ENCODE data around the gene CCDC116.
A peak's percentile ranks its signal among the peaks of the same experiment; 100 is the strongest.
"Not testable (repeated sequence)": the region's sequence is repeated elsewhere in the genome, so short reads cannot be mapped to it uniquely, and the experiment has no call there.

Gene CCDC116

GRCh38 chr22:21612858-21613257 lies 19.7 kb upstream of the CCDC116 start:
- no peak for DNase-seq (ENCODE audit: low read depth)
- Histone ChIP-seq H3K36me3 (ENCODE audit: control insufficient read depth, insufficient read depth, low read length, severe bottlenecking) (peaks cover 50% of the 10 kb centered on the region), H3K4me3 (ENCODE audit: low read length) (no peak overlapping the region), H3K9ac (ENCODE audit: low read length) (no peak overlapping the region), H3K9me3 (ENCODE audit: control insufficient read depth, low read length) (no peaks in the 10 kb centered on the region), H3K4me1 (ENCODE audit: control insufficient read depth, insufficient read depth, low read length) (no peaks in the 10 kb centered on the region), H3K27me3 (replicated peaks; ENCODE audit: control insufficient read depth, insufficient read depth, low read length) (no peaks in the 10 kb centered on the region)

DNA sequence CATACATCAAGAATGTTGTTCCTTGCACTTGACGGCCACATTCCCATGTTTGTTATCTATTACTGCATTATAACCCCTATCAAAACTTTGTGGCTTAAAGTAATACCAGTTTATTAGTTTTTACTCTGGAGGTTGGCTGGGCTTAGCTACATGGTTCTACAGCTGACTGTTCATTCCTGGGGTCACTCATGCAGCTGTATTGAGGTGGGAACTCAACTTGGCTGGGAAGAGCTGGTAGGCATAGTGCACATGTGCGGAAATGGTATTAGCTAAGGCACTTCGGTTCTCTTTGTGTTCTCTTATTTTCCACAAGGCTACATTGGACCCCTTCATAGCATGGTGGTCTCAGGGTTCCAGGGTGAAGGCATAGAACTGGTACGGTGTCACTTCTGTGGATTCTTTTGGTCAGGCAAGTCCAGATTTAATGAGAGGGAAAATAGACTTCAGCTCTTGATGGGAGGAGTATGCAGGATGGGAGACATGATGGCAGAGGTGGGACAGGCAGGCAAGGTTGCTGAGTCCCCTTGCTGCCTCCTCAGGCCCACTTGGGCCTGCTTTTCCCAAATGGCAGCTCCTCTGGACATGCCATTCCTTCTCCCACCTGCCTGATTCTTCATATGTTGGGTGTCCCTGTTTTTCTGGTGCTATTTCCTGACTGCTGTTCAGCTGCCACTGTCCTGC lies 18.9 kb upstream of the CCDC116 start:
- Histone ChIP-seq H3K27me3 (replicated peaks; ENCODE audit: control insufficient read depth, insufficient read depth, low read length) (no peaks in the 10 kb centered on the region), H3K36me3 (ENCODE audit: control insufficient read depth, insufficient read depth, low read length, severe bottlenecking) (peaks cover 52% of the 10 kb centered on the region), H3K9ac (ENCODE audit: low read length) (no peak overlapping the region), H3K4me3 (ENCODE audit: low read length) (no peak overlapping the region), H3K4me1 (ENCODE audit: control insufficient read depth, insufficient read depth, low read length) (no peaks in the 10 kb centered on the region), H3K9me3 (ENCODE audit: control insufficient read depth, low read length) (no peaks in the 10 kb centered on the region)
- DNase-seq (ENCODE audit: low read depth), result no peak

DNA sequence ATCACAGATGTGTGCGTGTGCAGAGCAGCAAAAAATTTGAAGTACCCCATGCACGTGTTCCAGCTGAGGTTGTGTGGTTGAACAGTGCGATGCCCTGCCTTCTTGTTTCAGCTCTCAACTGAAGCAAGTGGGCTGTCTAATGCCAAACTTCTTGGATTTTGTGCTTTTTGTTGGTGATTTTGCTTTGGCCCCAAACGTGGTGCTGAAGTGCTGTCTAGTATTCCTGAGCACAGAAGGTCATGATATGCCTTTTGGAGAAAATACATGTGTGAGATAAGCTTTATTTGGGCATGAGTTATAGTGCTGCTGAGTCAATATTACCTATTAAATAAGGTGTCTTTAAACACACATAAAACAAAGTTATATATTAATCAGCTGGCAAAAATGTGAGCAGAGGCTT lies 16.8 kb upstream of the CCDC116 start:
- no peaks in the 10 kb centered on the region for H3K27me3 ChIP-seq (replicated peaks; ENCODE audit: control insufficient read depth, insufficient read depth, low read length)
- peaks cover 51% of the 10 kb centered on the region for H3K36me3 ChIP-seq (ENCODE audit: control insufficient read depth, insufficient read depth, low read length, severe bottlenecking)
- no peak overlapping the region for H3K4me3 ChIP-seq (ENCODE audit: low read length)
- H3K9ac ChIP-seq (ENCODE audit: low read length), result no peak overlapping the region
- no peak for DNase-seq (ENCODE audit: low read depth)
- H3K9me3 ChIP-seq (ENCODE audit: control insufficient read depth, low read length), result no peaks in the 10 kb centered on the region
- no peaks in the 10 kb centered on the region for H3K4me1 ChIP-seq (ENCODE audit: control insufficient read depth, insufficient read depth, low read length)

DNA sequence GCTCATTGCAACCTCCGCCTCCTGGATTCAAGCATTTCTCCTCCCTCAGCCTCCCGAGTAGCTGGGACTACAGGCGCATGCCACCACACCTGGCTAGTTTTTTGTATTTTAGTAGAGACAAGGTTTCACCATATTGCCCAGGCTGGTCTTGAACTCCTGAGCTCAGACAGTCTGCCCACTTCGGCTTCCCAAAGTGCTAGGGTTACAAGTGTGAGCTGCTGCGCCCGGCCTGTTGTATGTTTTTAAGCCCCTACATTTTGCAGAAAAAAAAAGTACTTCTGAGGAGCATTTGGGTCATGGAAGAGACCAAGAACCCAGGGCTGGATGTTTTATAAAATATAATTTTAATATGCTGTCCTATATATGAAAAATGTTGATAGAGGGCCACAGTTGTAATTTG lies 15.2 kb upstream of the CCDC116 start:
- H3K4me3 ChIP-seq (ENCODE audit: low read length); H3K9me3 ChIP-seq (ENCODE audit: control insufficient read depth, low read length); H3K9ac ChIP-seq (ENCODE audit: low read length); DNase-seq (ENCODE audit: low read depth); H3K27me3 ChIP-seq (replicated peaks; ENCODE audit: control insufficient read depth, insufficient read depth, low read length): not testable (repeated sequence)
- peaks cover 36% of the 10 kb centered on the region for H3K36me3 ChIP-seq (ENCODE audit: control insufficient read depth, insufficient read depth, low read length, severe bottlenecking)
- peaks cover 13% of the 10 kb centered on the region for H3K4me1 ChIP-seq (ENCODE audit: control insufficient read depth, insufficient read depth, low read length)

DNA sequence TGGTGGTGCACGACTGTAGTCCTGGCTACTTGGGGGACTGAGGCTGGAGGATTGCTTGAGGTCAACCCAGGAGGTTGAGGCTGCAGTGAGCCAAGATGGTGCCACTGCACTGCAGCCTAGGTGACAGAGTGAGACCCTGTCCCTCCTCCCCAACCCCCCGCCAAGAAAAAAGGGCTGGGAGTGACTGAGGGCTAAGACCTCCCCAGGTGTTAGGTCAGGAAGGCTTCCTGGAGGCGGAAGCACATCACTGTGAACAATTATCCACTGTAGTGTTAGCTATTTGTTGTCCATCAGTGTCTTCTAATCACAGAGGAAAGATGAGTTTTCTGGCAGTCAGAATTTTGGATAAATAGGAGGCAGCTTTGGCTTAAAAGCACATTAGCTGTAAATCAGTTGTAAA lies 11.5 kb upstream of the CCDC116 start:
- peaks cover 37% of the 10 kb centered on the region for H3K4me1 ChIP-seq (ENCODE audit: control insufficient read depth, insufficient read depth, low read length)
- no peaks in the 10 kb centered on the region for H3K9me3 ChIP-seq (ENCODE audit: control insufficient read depth, low read length)
- DNase-seq (ENCODE audit: low read depth), result no peak
- H3K27me3 ChIP-seq (replicated peaks; ENCODE audit: control insufficient read depth, insufficient read depth, low read length), result no peaks in the 10 kb centered on the region
- H3K36me3 ChIP-seq (ENCODE audit: control insufficient read depth, insufficient read depth, low read length, severe bottlenecking), result peaks cover 21% of the 10 kb centered on the region
- no peak overlapping the region for H3K4me3 ChIP-seq (ENCODE audit: low read length)
- H3K9ac ChIP-seq (ENCODE audit: low read length), result no peak overlapping the region

- H3K9ac ChIP-seq (ENCODE audit: low read length), result no peak overlapping the region
- peak; percentile 13 for DNase-seq (ENCODE audit: low read depth)
- no peaks in the 10 kb centered on the region for H3K9me3 ChIP-seq (ENCODE audit: control insufficient read depth, low read length)
- H3K4me1 ChIP-seq (ENCODE audit: control insufficient read depth, insufficient read depth, low read length), result peaks cover 37% of the 10 kb centered on the region
- peaks cover 19% of the 10 kb centered on the region for H3K36me3 ChIP-seq (ENCODE audit: control insufficient read depth, insufficient read depth, low read length, severe bottlenecking)
- no peaks in the 10 kb centered on the region for H3K27me3 ChIP-seq (replicated peaks; ENCODE audit: control insufficient read depth, insufficient read depth, low read length)
- no peak overlapping the region for H3K4me3 ChIP-seq (ENCODE audit: low read length)
These were observed 10.3 kb upstream of the CCDC116 start for GRCh38 chr22:21622011-21622918.

GRCh38 chr22:21622919-21623647 lies 9.5 kb upstream of the CCDC116 start:
- peaks cover 19% of the 10 kb centered on the region for H3K36me3 ChIP-seq (ENCODE audit: control insufficient read depth, insufficient read depth, low read length, severe bottlenecking)
- DNase-seq (ENCODE audit: low read depth), result no peak
- H3K4me1 ChIP-seq (ENCODE audit: control insufficient read depth, insufficient read depth, low read length), result peaks cover 37% of the 10 kb centered on the region
- no peaks in the 10 kb centered on the region for H3K9me3 ChIP-seq (ENCODE audit: control insufficient read depth, low read length)
- no peak overlapping the region for H3K4me3 ChIP-seq (ENCODE audit: low read length)
- H3K9ac ChIP-seq (ENCODE audit: low read length), result no peak overlapping the region
- no peaks in the 10 kb centered on the region for H3K27me3 ChIP-seq (replicated peaks; ENCODE audit: control insufficient read depth, insufficient read depth, low read length)

DNA sequence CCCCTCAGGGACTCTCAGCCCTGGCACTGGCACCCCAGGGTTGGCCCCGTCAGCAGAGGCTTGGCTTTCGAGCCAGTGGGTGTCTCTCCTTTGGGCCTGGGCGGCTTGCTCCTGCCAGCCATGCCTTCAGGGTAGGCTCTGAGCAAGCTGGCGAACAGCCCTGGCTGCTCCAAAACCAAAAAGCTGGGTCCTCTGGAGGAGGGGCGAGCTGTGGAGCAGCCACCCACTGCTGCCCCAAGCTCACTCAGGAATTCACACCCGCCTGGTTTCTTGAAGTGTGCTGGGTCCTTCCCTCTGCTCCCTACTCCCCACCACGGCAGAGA lies 9.0 kb upstream of the CCDC116 start:
- Histone ChIP-seq H3K27me3 (replicated peaks; ENCODE audit: control insufficient read depth, insufficient read depth, low read length) (no peaks in the 10 kb centered on the region), H3K4me1 (ENCODE audit: control insufficient read depth, insufficient read depth, low read length) (peaks cover 37% of the 10 kb centered on the region), H3K36me3 (ENCODE audit: control insufficient read depth, insufficient read depth, low read length, severe bottlenecking) (peaks cover 19% of the 10 kb centered on the region), H3K9ac (ENCODE audit: low read length) (no peak overlapping the region), H3K9me3 (ENCODE audit: control insufficient read depth, low read length) (no peaks in the 10 kb centered on the region), H3K4me3 (ENCODE audit: low read length) (no peak overlapping the region)
- DNase-seq (ENCODE audit: low read depth), result no peak

DNA sequence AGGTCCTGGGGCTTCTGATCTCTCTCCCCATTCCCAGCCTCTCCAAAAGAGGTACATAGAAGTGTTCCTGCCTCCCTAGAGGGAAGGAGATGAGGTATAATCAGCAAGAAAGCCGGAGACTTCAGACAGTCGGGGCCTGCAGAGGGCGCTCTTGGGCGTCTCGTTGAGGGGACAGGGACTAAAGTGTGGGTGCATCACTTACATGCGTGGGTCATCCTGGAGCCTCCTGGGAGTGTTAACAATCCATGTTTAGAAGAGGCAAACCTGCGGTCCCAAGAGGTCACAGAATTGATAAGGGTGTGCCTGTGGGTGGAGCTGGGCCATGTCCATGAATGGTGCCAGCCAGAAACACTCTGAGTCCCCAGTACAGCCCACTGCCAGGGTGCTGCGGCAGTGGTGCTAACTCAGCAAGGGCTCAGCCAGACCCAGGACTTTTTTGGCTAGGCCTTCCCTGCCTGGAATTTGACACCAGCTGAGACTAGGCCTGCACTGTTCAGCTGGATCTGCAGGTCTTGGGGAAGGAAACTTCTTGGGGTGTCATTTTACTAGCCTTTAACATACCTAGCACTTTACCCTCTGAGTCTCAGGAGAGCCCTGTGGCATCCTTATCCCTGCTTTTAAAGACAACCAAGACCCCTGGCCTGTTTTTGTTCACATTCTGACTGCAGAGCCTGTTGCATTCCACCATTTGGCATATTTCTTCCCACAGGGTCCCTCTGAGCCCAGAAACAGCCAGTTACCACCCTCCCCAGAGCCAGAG lies 8.3 kb upstream of the CCDC116 start:
- Histone ChIP-seq H3K36me3 (ENCODE audit: control insufficient read depth, insufficient read depth, low read length, severe bottlenecking) (peaks cover 15% of the 10 kb centered on the region), H3K4me1 (ENCODE audit: control insufficient read depth, insufficient read depth, low read length) (peaks cover 37% of the 10 kb centered on the region), H3K9ac (ENCODE audit: low read length) (no peak overlapping the region), H3K27me3 (replicated peaks; ENCODE audit: control insufficient read depth, insufficient read depth, low read length) (no peaks in the 10 kb centered on the region), H3K9me3 (ENCODE audit: control insufficient read depth, low read length) (no peaks in the 10 kb centered on the region), H3K4me3 (ENCODE audit: low read length) (no peak overlapping the region)
- DNase-seq (ENCODE audit: low read depth), result peak; percentile 50

DNA sequence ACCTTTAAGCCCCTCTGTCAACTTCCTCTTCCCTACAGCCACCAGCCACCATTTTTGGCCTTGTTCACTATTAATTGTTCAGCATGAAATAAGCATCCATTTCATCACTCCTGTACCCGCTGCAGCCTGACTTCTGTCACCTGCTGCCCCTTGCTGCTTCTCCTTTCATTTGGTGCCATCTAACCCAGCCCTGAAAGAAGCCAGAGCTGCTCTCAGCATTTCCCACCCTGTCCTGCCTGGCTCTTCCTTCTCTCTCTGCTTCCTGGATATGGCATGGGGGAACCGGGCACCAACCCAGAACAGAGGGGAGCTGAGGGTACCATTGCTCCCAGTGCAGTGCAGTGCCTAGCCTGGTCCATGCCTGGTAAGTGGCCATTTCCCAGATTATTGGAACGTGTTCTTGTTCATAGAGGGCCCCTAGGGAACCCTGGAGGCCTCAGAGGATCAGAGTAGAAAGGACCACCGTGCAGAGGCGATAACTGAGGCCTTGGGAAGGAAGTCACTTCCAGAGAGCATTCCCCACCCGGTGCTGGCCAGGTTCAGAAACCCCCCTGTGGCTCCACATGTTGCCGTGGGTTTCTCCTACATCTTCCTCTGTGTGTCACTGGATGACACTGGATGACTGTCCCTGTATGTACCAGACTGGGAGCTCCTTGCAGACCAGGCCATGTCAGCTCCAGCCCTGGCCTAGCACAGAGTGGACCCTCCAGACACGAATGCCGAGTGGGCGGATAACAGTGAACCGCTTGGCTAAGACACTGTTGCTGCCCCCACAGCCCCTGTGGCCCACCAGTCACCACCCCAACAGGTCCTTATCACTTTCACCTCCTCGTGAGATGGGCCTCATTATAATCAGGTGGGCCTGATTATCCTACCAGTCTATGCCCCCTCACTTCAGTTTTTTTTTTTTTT lies 7.4 kb upstream of the CCDC116 start:
- no peaks in the 10 kb centered on the region for H3K27me3 ChIP-seq (replicated peaks; ENCODE audit: control insufficient read depth, insufficient read depth, low read length)
- no peaks in the 10 kb centered on the region for H3K9me3 ChIP-seq (ENCODE audit: control insufficient read depth, low read length)
- H3K9ac ChIP-seq (ENCODE audit: low read length), result no peak overlapping the region
- no peak overlapping the region for H3K4me3 ChIP-seq (ENCODE audit: low read length)
- DNase-seq (ENCODE audit: low read depth), result no peak
- H3K36me3 ChIP-seq (ENCODE audit: control insufficient read depth, insufficient read depth, low read length, severe bottlenecking), result peaks cover 15% of the 10 kb centered on the region
- H3K4me1 ChIP-seq (ENCODE audit: control insufficient read depth, insufficient read depth, low read length), result peaks cover 37% of the 10 kb centered on the region
